OCI-LY1 (cell line): Measurements from ENCODE around the gene ING3.

Source experiments
- H2AFZ ChIP-seq: fragments of 200-600 bp; sonication (generic), shearing (Covaris generic); 2 replicates; pipeline ENCODE4 v1.6.0; 2014; ENCODE audit warnings: antibody characterized with exemption, mild to moderate bottlenecking, low read length
- H3F3A ChIP-seq: fragments of 200-600 bp; sonication (generic), shearing (Covaris generic); 2 replicates; pipeline ENCODE4 v1.6.0; 2014; ENCODE audit warnings: mild to moderate bottlenecking, antibody characterized with exemption, low read length, moderate library complexity; ENCODE audit not compliant: insufficient read depth
- H3K27ac ChIP-seq: fragments of 200-600 bp; sonication (generic); 2 replicates; pipeline ENCODE4 v1.5.1; 2014; ENCODE audit warnings: low read length, mixed run types, mild to moderate bottlenecking, low read depth; ENCODE audit not compliant: poor library complexity, severe bottlenecking
- H3K27me3 ChIP-seq: fragments of 200-600 bp; sonication (generic); 2 replicates; pipeline ENCODE4 v1.6.0; 2014; ENCODE audit warnings: antibody characterized with exemption, mild to moderate bottlenecking, low read length, moderate library complexity; ENCODE audit not compliant: insufficient read depth
- H3K36me3 ChIP-seq: fragments of 200-600 bp; sonication (generic); 2 replicates; pipeline ENCODE4 v1.6.1; 2014; ENCODE audit warnings: mild to moderate bottlenecking, antibody characterized with exemption, low read length, moderate library complexity, mixed read lengths; ENCODE audit not compliant: insufficient read depth
- H3K4me1 ChIP-seq: fragments of 200-600 bp; sonication (generic); 2 replicates; pipeline ENCODE4 v1.5.1; 2014; ENCODE audit warnings: mild to moderate bottlenecking, low read length, moderate library complexity; ENCODE audit not compliant: insufficient read depth, severe bottlenecking
- H3K4me2 ChIP-seq: fragments of 200-600 bp; sonication (generic), shearing (Covaris generic); 2 replicates; pipeline ENCODE4 v1.6.1; 2014; ENCODE audit warnings: low read length
- H3K4me3 ChIP-seq: fragments of 200-600 bp; sonication (generic); 2 replicates; pipeline ENCODE4 v1.5.1; 2014; ENCODE audit warnings: low read length, low read depth, mild to moderate bottlenecking, mixed read lengths; ENCODE audit not compliant: poor library complexity, severe bottlenecking
- H3K79me2 ChIP-seq: fragments of 200-600 bp; shearing (Covaris generic); 2 replicates; pipeline ENCODE4 v1.6.1; 2016; ENCODE audit warnings: mixed run types, low read length, mixed read lengths; ENCODE audit not compliant: insufficient read depth
- H3K9ac ChIP-seq: fragments of 200-600 bp; sonication (generic), shearing (Covaris generic); 2 replicates; pipeline ENCODE4 v1.6.1; 2014; ENCODE audit warnings: mild to moderate bottlenecking, low read length, mixed read lengths
- H3K9me2 ChIP-seq: fragments of 200-600 bp; sonication (generic), shearing (Covaris generic); 2 replicates; pipeline ENCODE4 v1.6.1; 2014; ENCODE audit warnings: low read depth, mild to moderate bottlenecking, low read length, mixed read lengths
- H3K9me3 ChIP-seq: fragments of 200-600 bp; shearing (Covaris generic); 2 replicates; pipeline ENCODE4 v1.6.1; 2014; ENCODE audit warnings: low read length, mixed read lengths
- H4K20me1 ChIP-seq: fragments of 200-600 bp; sonication (generic), shearing (Covaris generic); 2 replicates; pipeline ENCODE4 v1.6.0; 2016; ENCODE audit warnings: mild to moderate bottlenecking, low read length; ENCODE audit not compliant: insufficient read depth
- CTCF ChIP-seq: fragments of 200-600 bp; sonication (generic), shearing (Covaris generic); IDR thresholded peaks from 2 replicates; pipeline ENCODE4 v1.5.1; 2017; ENCODE audit warnings: mild to moderate bottlenecking, antibody characterized with exemption, low read length, moderate library complexity, mixed read lengths
- EZH2 ChIP-seq: fragments of 200-600 bp; sonication (generic), shearing (Covaris generic); IDR thresholded peaks from 2 replicates; pipeline ENCODE4 v1.8.0; 2017; ENCODE audit warnings: borderline replicate concordance, mixed run types, mild to moderate bottlenecking, antibody characterized with exemption, low read length, moderate library complexity, mixed read lengths

Gene ING3

DNA sequence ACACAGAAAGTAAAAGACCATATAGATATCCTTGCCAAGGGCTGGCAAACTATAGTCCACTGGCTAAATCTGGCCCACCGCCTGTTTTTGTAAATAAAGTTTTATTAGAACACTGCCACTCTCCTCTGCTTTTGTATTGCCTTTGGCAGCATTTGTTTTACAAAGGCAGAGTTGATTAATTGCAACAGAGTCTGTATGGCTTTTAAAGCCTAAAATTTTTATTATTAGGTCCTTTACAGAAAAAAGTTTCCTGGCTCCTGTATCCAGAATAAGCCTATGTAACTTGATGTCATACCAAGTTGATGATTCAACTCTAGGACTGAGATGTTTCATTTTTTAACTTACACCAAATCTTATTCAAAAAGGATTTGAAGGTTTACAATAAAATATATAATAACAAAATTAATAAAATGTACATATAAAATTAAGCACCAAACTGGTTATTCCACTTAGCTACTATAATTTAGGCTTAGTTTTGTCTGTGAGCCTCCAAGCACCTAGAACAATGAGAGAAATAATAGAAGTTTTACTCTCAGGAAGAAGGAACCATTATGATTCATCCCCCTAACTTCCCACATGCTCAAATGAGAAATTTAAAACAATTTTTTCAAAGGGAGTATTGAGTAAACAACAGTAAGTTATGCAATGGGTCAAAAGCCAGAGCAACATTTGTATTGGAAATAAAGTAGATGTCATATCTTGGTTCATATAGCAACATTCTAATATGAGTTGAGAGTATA is 69.8 kb downstream of the ING3 start:
- H3K79me2 ChIP-seq: no peaks in the 10 kb centered on the region
- no peaks in the 10 kb centered on the region for H3K4me1 ChIP-seq
- TF ChIP-seq CTCF: no peak
- TF ChIP-seq EZH2: no peak
- no peak overlapping the region for H3K4me2 ChIP-seq
- H3K9me2 ChIP-seq: no peaks in the 10 kb centered on the region
- H3K27me3 ChIP-seq: no peaks in the 10 kb centered on the region
- H3K9ac ChIP-seq: no peak overlapping the region
- H3K27ac ChIP-seq: no peak overlapping the region
- no peaks in the 10 kb centered on the region for H4K20me1 ChIP-seq
- no peak overlapping the region for H3K4me3 ChIP-seq
- no peak overlapping the region for H2AFZ ChIP-seq
- no peaks in the 10 kb centered on the region for H3F3A ChIP-seq
- H3K36me3 ChIP-seq: no peaks in the 10 kb centered on the region
- H3K9me3 ChIP-seq: no peaks in the 10 kb centered on the region

DNA sequence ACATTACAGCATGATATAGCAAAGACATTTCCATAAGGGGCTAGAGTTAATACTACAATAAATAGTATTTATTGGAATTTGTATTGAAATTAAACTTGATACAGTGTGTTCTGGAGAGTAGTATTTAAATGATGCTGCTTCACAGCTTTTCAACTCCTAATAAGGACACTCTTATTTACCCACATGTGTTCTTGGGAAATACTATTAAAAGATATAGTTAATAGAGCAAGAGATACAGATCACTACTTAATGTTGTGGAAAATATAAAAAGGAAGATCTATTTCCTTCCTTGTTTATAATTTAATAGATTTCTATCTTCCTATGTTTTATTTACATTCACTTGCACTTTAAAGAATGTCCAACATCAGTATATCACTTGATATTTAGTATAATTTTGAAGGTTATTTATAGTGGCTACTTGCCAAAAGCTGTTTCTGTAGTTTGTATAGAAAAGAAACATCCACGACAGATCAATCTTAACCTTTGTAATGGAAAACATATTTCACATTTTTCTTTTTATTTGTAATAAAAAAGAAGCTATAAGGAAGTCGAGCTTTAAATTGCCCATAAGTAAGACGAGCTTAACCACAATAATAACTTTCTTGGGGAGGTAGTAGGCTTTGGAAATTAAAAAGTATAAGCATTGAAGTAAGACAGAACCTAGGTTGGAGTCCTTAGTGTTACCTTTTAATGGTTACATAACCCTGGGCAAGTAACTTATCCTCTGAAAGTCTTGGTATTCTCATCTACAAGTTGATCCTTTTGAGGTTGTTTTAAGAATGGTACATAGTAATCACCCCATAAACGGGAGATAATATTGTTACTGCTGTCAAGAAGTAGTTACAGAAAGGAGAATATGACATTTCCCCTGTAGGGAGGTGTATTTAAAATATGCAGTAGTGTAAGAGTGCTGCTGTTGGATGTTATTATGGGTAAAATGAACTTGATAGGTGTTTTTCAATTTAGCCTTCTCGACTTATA is 70.7 kb downstream of the ING3 start:
- H3K9ac ChIP-seq: no peak overlapping the region
- no peaks in the 10 kb centered on the region for H3K27me3 ChIP-seq
- no peak for TF ChIP-seq EZH2
- no peak for TF ChIP-seq CTCF
- H3K27ac ChIP-seq: no peak overlapping the region
- no peaks in the 10 kb centered on the region for H3F3A ChIP-seq
- no peaks in the 10 kb centered on the region for H3K9me2 ChIP-seq
- no peaks in the 10 kb centered on the region for H3K4me1 ChIP-seq
- no peaks in the 10 kb centered on the region for H4K20me1 ChIP-seq
- H3K79me2 ChIP-seq: no peaks in the 10 kb centered on the region
- no peak overlapping the region for H3K4me3 ChIP-seq
- H2AFZ ChIP-seq: no peak overlapping the region
- H3K4me2 ChIP-seq: no peak overlapping the region
- H3K9me3 ChIP-seq: no peaks in the 10 kb centered on the region
- no peaks in the 10 kb centered on the region for H3K36me3 ChIP-seq

- H3K4me2 ChIP-seq: no peak overlapping the region
- no peak overlapping the region for H3K27ac ChIP-seq
- no peak overlapping the region for H2AFZ ChIP-seq
- TF ChIP-seq CTCF (no peak), EZH2 (no peak)
- no peaks in the 10 kb centered on the region for H3F3A ChIP-seq
- H3K9me2 ChIP-seq: no peaks in the 10 kb centered on the region
- H3K9me3 ChIP-seq: no peaks in the 10 kb centered on the region
- no peak overlapping the region for H3K9ac ChIP-seq
- no peak overlapping the region for H3K4me3 ChIP-seq
- no peaks in the 10 kb centered on the region for H3K27me3 ChIP-seq
- H3K4me1 ChIP-seq: no peaks in the 10 kb centered on the region
- H4K20me1 ChIP-seq: no peaks in the 10 kb centered on the region
- H3K79me2 ChIP-seq: no peaks in the 10 kb centered on the region
- H3K36me3 ChIP-seq: no peaks in the 10 kb centered on the region
Observed at GRCh38 chr7:121023194-121023593, 72.6 kb downstream of the ING3 start.
